Measurements from ENCODE around the gene RAB3GAP1.

GRCh38 chr2:135174810-135175093 lies 122.7 kb downstream of the RAB3GAP1 start:
- TF ChIP-seq CTCF (conservative IDR thresholded peaks at IDR 0.05), result no peak
- TF ChIP-seq EZH2 (IDR thresholded peaks at IDR 0.05; ENCODE audit: low read depth), result no peak
